H1 (cell line): ENCODE measurements around the gene OXLD1. TPM values are rescaled to one million over a fixed set of nuclear protein-coding genes. Genes with fewer than 3 reads are reported as not detected.

Source experiments
- CTCF ChIA-PET: fragments of 300-600 bp; sonication (Branson Sonifier 250); formaldehyde crosslinking; loops from one replicate; lab custom pipeline; 2021; ENCODE audit not compliant: partially characterized antibody; lab: Charles Lee
- POLR2A ChIA-PET: fragments of 300-600 bp; sonication (Branson Sonifier 250); formaldehyde crosslinking; loops from one replicate; lab custom pipeline; 2021; ENCODE audit warnings: inconsistent platforms; ENCODE audit not compliant: partially characterized antibody; lab: Charles Lee
- DNase-seq, 2 experiments: peaks; one replicate each; pipeline versions ENCODE4 v3.0.0 to v3.0.0-alpha.2; 2010 to 2022; ENCODE audit warnings: low spot score in 2 of 2, low read depth in 1 of 2, mixed read lengths in 1 of 2
- FAIRE-seq: peaks from 2 replicates; lab custom pipeline; 2011; peaks lifted over from hg19 to GRCh38; lab: Jason Lieb, UNC
- H2AFZ ChIP-seq: 2 replicates; pipeline ENCODE4 v1.8.1; 2012; ENCODE audit warnings: low read length, inconsistent platforms
- H2AK5ac ChIP-seq: 2 replicates; pipeline ENCODE4 v1.6.1; 2013; ENCODE audit warnings: low read depth, low read length
- H2BK120ac ChIP-seq: replicated peaks from 2 replicates; pipeline ENCODE3; 2013; ENCODE audit warnings: low read depth, low read length, inconsistent platforms
- H2BK12ac ChIP-seq: 2 replicates; pipeline ENCODE4 v1.6.1; 2013; ENCODE audit warnings: low read depth, low read length
- H2BK15ac ChIP-seq: 2 replicates; pipeline ENCODE4 v1.6.1; 2013; ENCODE audit warnings: low read length
- H2BK20ac ChIP-seq: 2 replicates; pipeline ENCODE4 v1.6.1; 2013; ENCODE audit warnings: low read length
- H2BK5ac ChIP-seq: 2 replicates; pipeline ENCODE4 v1.6.1; 2013; ENCODE audit warnings: low read depth, low read length
- H3K14ac ChIP-seq: 2 replicates; pipeline ENCODE4 v1.6.1; 2013; ENCODE audit warnings: inconsistent platforms; ENCODE audit not compliant: insufficient read length
- H3K18ac ChIP-seq: 2 replicates; pipeline ENCODE4 v1.6.1; 2013; ENCODE audit warnings: low read length; ENCODE audit errors: extremely low read depth
- H3K23ac ChIP-seq: 2 replicates; pipeline ENCODE4 v1.6.1; 2013; ENCODE audit warnings: inconsistent platforms; ENCODE audit not compliant: insufficient read length
- H3K23me2 ChIP-seq: 2 replicates; pipeline ENCODE4 v1.6.1; 2013; ENCODE audit warnings: low read depth, low read length
- H3K27ac ChIP-seq: 2 replicates; pipeline ENCODE4 v1.6.1; 2011; ENCODE audit warnings: low read depth, low read length, inconsistent platforms
- H3K27me3 ChIP-seq, 4 experiments: replicated peaks in 1 of 4; 1 replicate in 1 of 4; 2 replicates in 3 of 4; pipeline versions ENCODE4 v1.6.1 to v1.8.1; 2011 to 2013; ENCODE audit warnings: low read length in 3 of 4, mild to moderate bottlenecking in 3 of 4, inconsistent platforms in 2 of 4, mixed read lengths in 2 of 4, moderate library complexity in 1 of 4; ENCODE audit not compliant: control insufficient read depth in 3 of 4, insufficient read depth in 3 of 4; ENCODE audit errors: extremely low read depth in 1 of 4
- H3K36me3 ChIP-seq, 4 experiments: 2 replicates each; pipeline versions ENCODE4 v1.6.1 to v1.8.1; 2011 to 2013; ENCODE audit warnings: mild to moderate bottlenecking in 4 of 4, low read length in 3 of 4, moderate library complexity in 2 of 4, control low read depth in 1 of 4, inconsistent platforms in 1 of 4; ENCODE audit not compliant: insufficient read depth in 4 of 4, control insufficient read depth in 2 of 4
- H3K4ac ChIP-seq: replicated peaks from 2 replicates; pipeline ENCODE3; 2013; ENCODE audit warnings: low read length, low read depth, mixed read lengths, inconsistent platforms; ENCODE audit not compliant: insufficient read length
- H3K4me1 ChIP-seq, 4 experiments: replicated peaks in 1 of 4; 1 replicate in 1 of 4; 2 replicates in 3 of 4; pipeline versions ENCODE4 v1.6.1 to v1.8.1; 2011 to 2013; ENCODE audit warnings: low read length in 3 of 4, inconsistent platforms in 2 of 4, mixed read lengths in 1 of 4; ENCODE audit not compliant: insufficient read depth in 4 of 4, control insufficient read depth in 3 of 4
- H3K4me2 ChIP-seq, 2 experiments: 2 replicates each; pipeline versions ENCODE4 v1.6.1 to v1.8.1; 2011 to 2013; ENCODE audit warnings: low read depth in 2 of 2, low read length in 2 of 2, control low read depth in 1 of 2, inconsistent platforms in 1 of 2, mild to moderate bottlenecking in 1 of 2; ENCODE audit not compliant: insufficient read depth in 1 of 2
- H3K4me3 ChIP-seq, 4 experiments: fragments of 200-600, 300-600 bp in 1 of 4; sonication (generic), shearing (Covaris generic), sonication (Bioruptor Twin) in 1 of 4; 2 replicates each; pipeline versions ENCODE4 v1.5.1 to v1.8.1; 2011 to 2016; ENCODE audit warnings: low read length in 4 of 4, low read depth in 3 of 4, control low read depth in 2 of 4, inconsistent platforms in 2 of 4, mild to moderate bottlenecking in 2 of 4, mixed read lengths in 1 of 4, moderate library complexity in 1 of 4; ENCODE audit not compliant: insufficient read depth in 2 of 4; ENCODE audit errors: extremely low read depth in 1 of 4
- H3K56ac ChIP-seq: replicated peaks from 2 replicates; pipeline ENCODE3; 2013; ENCODE audit warnings: low read depth, mild to moderate bottlenecking, mixed read lengths, low read length, inconsistent platforms; ENCODE audit not compliant: insufficient read length
- H3K79me1 ChIP-seq: 2 replicates; pipeline ENCODE4 v1.6.1; 2013; ENCODE audit warnings: low read depth, low read length, control low read depth
- H3K79me2 ChIP-seq, 2 experiments: 2 replicates each; pipeline versions ENCODE4 v1.6.1 to v1.8.1; 2012 to 2013; ENCODE audit warnings: low read length in 2 of 2, mild to moderate bottlenecking in 2 of 2, inconsistent platforms in 1 of 2; ENCODE audit not compliant: insufficient read depth in 2 of 2, control insufficient read depth in 1 of 2
- H3K9ac ChIP-seq, 4 experiments: replicated peaks in 1 of 4; 1 replicate in 1 of 4; 2 replicates in 3 of 4; pipeline versions ENCODE4 v1.6.1 to v1.8.1; 2011 to 2013; ENCODE audit warnings: low read depth in 3 of 4, low read length in 3 of 4, control low read depth in 2 of 4, mild to moderate bottlenecking in 2 of 4, moderate library complexity in 2 of 4, inconsistent platforms in 1 of 4; ENCODE audit errors: extremely low read depth in 1 of 4
- H3K9me3 ChIP-seq, 2 experiments: 2 replicates each; pipeline versions ENCODE4 v1.6.1 to v1.8.1; 2012 to 2013; ENCODE audit warnings: mild to moderate bottlenecking in 2 of 2, moderate library complexity in 2 of 2, control low read depth in 1 of 2, inconsistent platforms in 1 of 2, low read depth in 1 of 2, low read length in 1 of 2, mixed read lengths in 1 of 2; ENCODE audit not compliant: insufficient read depth in 2 of 2
- H4K20me1 ChIP-seq, 2 experiments: replicated peaks in 1 of 2; 2 replicates each; pipeline versions ENCODE3 to v1.8.1; 2011 to 2013; ENCODE audit warnings: inconsistent platforms in 2 of 2, low read length in 2 of 2, mild to moderate bottlenecking in 1 of 2; ENCODE audit not compliant: insufficient read depth in 2 of 2, control insufficient read depth in 1 of 2
- H4K5ac ChIP-seq: 2 replicates; pipeline ENCODE4 v1.6.1; 2013; ENCODE audit warnings: low read length, low read depth, mixed read lengths, inconsistent platforms; ENCODE audit not compliant: insufficient read length
- H4K8ac ChIP-seq: 2 replicates; pipeline ENCODE4 v1.8.0; 2013; ENCODE audit warnings: mild to moderate bottlenecking, moderate library complexity, low read length, inconsistent platforms; ENCODE audit not compliant: insufficient read depth; ENCODE audit errors: extremely low read depth
- H4K91ac ChIP-seq: replicated peaks from 2 replicates; pipeline ENCODE3; 2013; ENCODE audit warnings: low read length, mixed read lengths, inconsistent platforms; ENCODE audit not compliant: insufficient read length
- BCL11A ChIP-seq, 2 experiments: IDR thresholded peaks; one replicate each; pipeline ENCODE4 v1.6.1; 2011; ENCODE audit warnings: low read depth in 2 of 2, low read length in 2 of 2, mild to moderate bottlenecking in 2 of 2
- WGBS, 2 experiments: shearing (Covaris generic) in 1 of 2; methylation state at CpG; one replicate each; pipeline versions ENCODE4 v1.1.6 to v1.1.7; 2013 to 2015; ENCODE audit warnings: low lambda C conversion rate in 2 of 2, mixed read lengths in 2 of 2, inconsistent platforms in 1 of 2, low coverage in 1 of 2, missing lambda C conversion rate in 1 of 2; ENCODE audit not compliant: insufficient replicate concordance in 2 of 2, insufficient coverage in 1 of 2, insufficient read length in 1 of 2; ENCODE audit errors: extremely low coverage in 1 of 2, missing lambda C conversion rate in 1 of 2; 5-methylcytosine and 5-hydroxymethylcytosine counted together
- polyA plus RNA-seq, 7 experiments: library from polyadenylated mRNA; depleted of rRNA in 3 of 7; stranded (reverse) in 5 of 7; unstranded in 2 of 7; fragments of >200 nt in 5 of 7; fragments of 200-250 nt in 2 of 7; gene quantifications; 1 replicate in 5 of 7; 2 replicates in 1 of 7; 4 replicates in 1 of 7; pipeline versions ENCODE4 v1.2.1 to v1.2.3, GENCODE V29; 2011 to 2013; ENCODE audit warnings: missing spikeins in 2 of 7, mixed read lengths in 2 of 7
- total RNA-seq: library from RNA; stranded (reverse); fragmentation: NEBNext Ultra II Directional; extraction: Animal tissue kit (Norgen Biotek cat#: 25700); gene quantifications from 2 replicates; pipeline ENCODE4 v1.2.1, GENCODE V29; 2021

OXLD1 gene
- total and polyA plus RNA-seq, 2 of the 8 experiments (the other 6 are each of a cell fraction or from before 2014, with no cell fraction given) = 41.5 to 61.9 TPM

GRCh38 chr17:81621494-81622130 lies 44.8 kb downstream of the OXLD1 start:
- Histone ChIP-seq H2BK15ac (no peak overlapping the region), H3K79me2 (peaks cover 4 to 7% of the 10 kb centered on the region in 2 experiments; a peak in 3 of 4 replicates), H2BK12ac (no peak overlapping the region), H3K14ac (no peak overlapping the region), H3K9ac (no peak overlapping the region), H2AFZ (no peak overlapping the region), H3K4me2 (no peak overlapping the region), H3K36me3 (peaks cover 27 to 78% (median 52%) of the 10 kb centered on the region in 4 experiments), H2AK5ac (no peak overlapping the region), H3K9me3 (no peaks in the 10 kb centered on the region; a peak in 1 of 4 replicates), H3K4ac (no peak overlapping the region), H3K23me2 (no peaks in the 10 kb centered on the region), H2BK120ac (no peak overlapping the region), H2BK20ac (no peak overlapping the region), H3K18ac (no peak overlapping the region), H3K27ac (no peak overlapping the region), H4K5ac (no peak overlapping the region), H3K4me3 (no peak overlapping the region), H3K4me1 (no peaks in the 10 kb centered on the region), H3K27me3 (no peaks in the 10 kb centered on the region), H3K23ac (no peak overlapping the region), H3K79me1 (peaks cover 12% of the 10 kb centered on the region), H4K8ac (no peak overlapping the region), H3K56ac (no peak overlapping the region), H2BK5ac (no peak overlapping the region), H4K91ac (no peak overlapping the region), H4K20me1 (peaks cover 4 to 14% of the 10 kb centered on the region in 2 experiments)
- WGBS, 2 experiments = 95% methylated on average over 11 of the region's 11 CpGs; no CpG with 5 or more reads in 1 of the 2 experiments
- ChIA-PET POLR2A (interaction anchor here (0.8 to 1.5 kb wide), 4 partner anchors 14 to 54 kb away, joined by 3 to 4 read pairs (median 3); no protein-coding TSS in a partner anchor), CTCF (interaction anchor here (2.0 to 2.4 kb wide), 2 partner anchors 14 to 20 kb away, joined by 11 to 12 read pairs; no protein-coding TSS in a partner anchor)
- no peak for FAIRE-seq
- DNase-seq = no peak
- TF ChIP-seq BCL11A (IDR thresholded peaks at IDR 0.05; ENCODE audit: low read depth in 2 of 2, low read length in 2 of 2) = no peak
